ENCODE data around the gene SLC12A7.
"Not testable (repeated sequence)": the region's sequence is repeated elsewhere in the genome, so short reads cannot be mapped to it uniquely, and the experiment has no call there.

SLC12A7 gene

GRCh38 chr5:1111727-1112289, at the start of gene SLC12A7:
TSS of gene SLC12A7 (minus strand) at chr5:1112063. CDS start at chr5:1111991, 72 bp downstream.
- Histone ChIP-seq H3K27me3 (ENCODE audit: control insufficient read depth, insufficient read depth, low read length) (no peaks in the 10 kb centered on the region), H3K4me1 (ENCODE audit: control insufficient read depth, low read depth, low read length) (peaks cover 18% of the 10 kb centered on the region), H3K4me3 (ENCODE audit: low read length) (peak within 1 kb of the TSS; percentile 67), H3K9me3 (ENCODE audit: control insufficient read depth, low read depth, low read length) (no peaks in the 10 kb centered on the region), H3K36me3 (ENCODE audit: control insufficient read depth, low read depth, low read length) (no peaks in the 10 kb centered on the region), H3K27ac (ENCODE audit: low read length) (no peak within 1 kb of the TSS), H3K9ac (ENCODE audit: low read length) (peak within 1 kb of the TSS; percentile 52)

DNA sequence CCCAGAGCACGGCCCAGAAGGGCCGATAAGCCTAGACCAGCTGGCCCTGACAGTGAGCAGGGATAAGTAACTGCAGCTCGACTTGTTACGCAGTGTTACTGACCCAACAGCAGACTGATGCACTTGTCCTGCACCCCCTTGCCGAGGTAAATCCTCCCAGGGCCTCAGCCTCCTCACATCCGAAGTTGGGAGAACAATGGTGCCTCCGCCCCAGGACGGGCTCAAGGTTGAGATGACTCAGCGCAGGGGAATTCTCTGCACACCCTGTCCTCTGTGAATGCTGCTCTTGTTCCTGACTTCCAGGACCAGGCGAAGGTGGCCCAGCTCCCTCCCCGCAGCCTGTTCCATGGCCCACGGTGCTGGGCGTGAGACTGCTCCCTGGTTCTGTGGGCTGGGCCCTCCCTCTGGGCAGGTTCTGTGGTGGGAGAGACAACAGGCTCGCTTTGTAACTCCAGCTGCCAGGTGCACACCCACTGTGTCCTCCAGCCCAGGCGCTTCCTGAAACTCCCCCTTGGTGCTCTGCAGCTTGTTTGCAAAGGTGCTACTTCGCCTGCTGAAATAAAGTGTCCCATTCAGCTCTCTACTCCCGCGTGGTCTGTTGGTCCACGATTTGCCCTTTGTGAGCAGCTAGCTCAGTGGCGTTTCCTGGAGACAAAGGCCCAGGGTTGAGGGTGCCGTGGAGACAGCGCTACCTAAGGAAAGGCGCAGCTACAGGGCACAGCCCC, 49.4 kb upstream of the SLC12A7 start:
- no peak overlapping the region for H3K27ac ChIP-seq (ENCODE audit: low read length)
- no peaks in the 10 kb centered on the region for H3K9me3 ChIP-seq (ENCODE audit: control insufficient read depth, low read depth, low read length)
- peaks cover 18% of the 10 kb centered on the region for H3K27me3 ChIP-seq (ENCODE audit: control insufficient read depth, insufficient read depth, low read length)
- no peaks in the 10 kb centered on the region for H3K4me1 ChIP-seq (ENCODE audit: control insufficient read depth, low read depth, low read length)
- no peaks in the 10 kb centered on the region for H3K36me3 ChIP-seq (ENCODE audit: control insufficient read depth, low read depth, low read length)
- no peak overlapping the region for H3K4me3 ChIP-seq (ENCODE audit: low read length)
- H3K9ac ChIP-seq (ENCODE audit: low read length), result no peak overlapping the region

- Histone ChIP-seq H3K27ac (ENCODE audit: low read length) (no peak overlapping the region), H3K27me3 (ENCODE audit: control insufficient read depth, insufficient read depth, low read length) (peaks cover 32% of the 10 kb centered on the region), H3K4me1 (ENCODE audit: control insufficient read depth, low read depth, low read length) (no peaks in the 10 kb centered on the region), H3K9me3 (ENCODE audit: control insufficient read depth, low read depth, low read length) (no peaks in the 10 kb centered on the region), H3K9ac (ENCODE audit: low read length) (no peak overlapping the region), H3K4me3 (ENCODE audit: low read length) (no peak overlapping the region), H3K36me3 (ENCODE audit: control insufficient read depth, low read depth, low read length) (no peaks in the 10 kb centered on the region)
Measured at GRCh38 chr5:1159774-1160406, 48.0 kb upstream of the SLC12A7 start.

DNA sequence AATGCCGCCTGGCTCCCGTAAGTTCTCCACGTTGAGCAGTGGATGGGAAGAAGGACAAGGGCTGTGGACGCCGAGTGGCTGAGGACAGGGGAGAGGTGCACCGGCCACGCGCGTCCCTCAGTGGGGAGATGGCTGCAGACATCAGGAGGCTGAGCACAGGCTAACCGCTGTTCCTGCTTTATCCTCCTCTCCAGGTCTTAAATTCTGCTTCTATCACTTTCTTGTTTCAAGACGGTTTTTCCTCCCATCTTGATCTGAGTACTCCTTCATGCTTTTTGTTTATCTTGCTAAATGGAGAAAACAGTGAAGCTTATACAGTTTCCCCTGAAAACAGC, 47.4 kb upstream of the SLC12A7 start:
- H3K27me3 ChIP-seq (ENCODE audit: control insufficient read depth, insufficient read depth, low read length), result peaks cover 37% of the 10 kb centered on the region
- no peaks in the 10 kb centered on the region for H3K4me1 ChIP-seq (ENCODE audit: control insufficient read depth, low read depth, low read length)
- H3K36me3 ChIP-seq (ENCODE audit: control insufficient read depth, low read depth, low read length), result no peaks in the 10 kb centered on the region

GRCh38 chr5:1158647-1159340, 46.9 kb upstream of the SLC12A7 start:
- H3K27me3 ChIP-seq (ENCODE audit: control insufficient read depth, insufficient read depth, low read length), result peaks cover 43% of the 10 kb centered on the region
- H3K9ac ChIP-seq (ENCODE audit: low read length), result no peak overlapping the region
- H3K9me3 ChIP-seq (ENCODE audit: control insufficient read depth, low read depth, low read length), result no peaks in the 10 kb centered on the region
- no peaks in the 10 kb centered on the region for H3K36me3 ChIP-seq (ENCODE audit: control insufficient read depth, low read depth, low read length)
- no peak overlapping the region for H3K27ac ChIP-seq (ENCODE audit: low read length)
- H3K4me3 ChIP-seq (ENCODE audit: low read length), result no peak overlapping the region
- H3K4me1 ChIP-seq (ENCODE audit: control insufficient read depth, low read depth, low read length), result no peaks in the 10 kb centered on the region

More for the DNA sequence above, 47.4 kb upstream of the SLC12A7 start:
- Histone ChIP-seq H3K4me3 (ENCODE audit: low read length) (no peak overlapping the region), H3K27ac (ENCODE audit: low read length) (no peak overlapping the region), H3K9me3 (ENCODE audit: control insufficient read depth, low read depth, low read length) (no peaks in the 10 kb centered on the region), H3K9ac (ENCODE audit: low read length) (no peak overlapping the region)

GRCh38 chr5:1157461-1157986, 45.7 kb upstream of the SLC12A7 start:
- H3K4me1 ChIP-seq (ENCODE audit: control insufficient read depth, low read depth, low read length); H3K9ac ChIP-seq (ENCODE audit: low read length); H3K36me3 ChIP-seq (ENCODE audit: control insufficient read depth, low read depth, low read length); H3K9me3 ChIP-seq (ENCODE audit: control insufficient read depth, low read depth, low read length); H3K27ac ChIP-seq (ENCODE audit: low read length); H3K4me3 ChIP-seq (ENCODE audit: low read length): not testable (repeated sequence)
- H3K27me3 ChIP-seq (ENCODE audit: control insufficient read depth, insufficient read depth, low read length), result peaks cover 46% of the 10 kb centered on the region

GRCh38 chr5:1156754-1157460, 45.0 kb upstream of the SLC12A7 start:
- Histone ChIP-seq H3K27me3 (ENCODE audit: control insufficient read depth, insufficient read depth, low read length) (peaks cover 46% of the 10 kb centered on the region), H3K9ac (ENCODE audit: low read length) (no peak overlapping the region), H3K9me3 (ENCODE audit: control insufficient read depth, low read depth, low read length) (no peaks in the 10 kb centered on the region), H3K4me3 (ENCODE audit: low read length) (no peak overlapping the region), H3K27ac (ENCODE audit: low read length) (no peak overlapping the region), H3K4me1 (ENCODE audit: control insufficient read depth, low read depth, low read length) (no peaks in the 10 kb centered on the region), H3K36me3 (ENCODE audit: control insufficient read depth, low read depth, low read length) (no peaks in the 10 kb centered on the region)

DNA sequence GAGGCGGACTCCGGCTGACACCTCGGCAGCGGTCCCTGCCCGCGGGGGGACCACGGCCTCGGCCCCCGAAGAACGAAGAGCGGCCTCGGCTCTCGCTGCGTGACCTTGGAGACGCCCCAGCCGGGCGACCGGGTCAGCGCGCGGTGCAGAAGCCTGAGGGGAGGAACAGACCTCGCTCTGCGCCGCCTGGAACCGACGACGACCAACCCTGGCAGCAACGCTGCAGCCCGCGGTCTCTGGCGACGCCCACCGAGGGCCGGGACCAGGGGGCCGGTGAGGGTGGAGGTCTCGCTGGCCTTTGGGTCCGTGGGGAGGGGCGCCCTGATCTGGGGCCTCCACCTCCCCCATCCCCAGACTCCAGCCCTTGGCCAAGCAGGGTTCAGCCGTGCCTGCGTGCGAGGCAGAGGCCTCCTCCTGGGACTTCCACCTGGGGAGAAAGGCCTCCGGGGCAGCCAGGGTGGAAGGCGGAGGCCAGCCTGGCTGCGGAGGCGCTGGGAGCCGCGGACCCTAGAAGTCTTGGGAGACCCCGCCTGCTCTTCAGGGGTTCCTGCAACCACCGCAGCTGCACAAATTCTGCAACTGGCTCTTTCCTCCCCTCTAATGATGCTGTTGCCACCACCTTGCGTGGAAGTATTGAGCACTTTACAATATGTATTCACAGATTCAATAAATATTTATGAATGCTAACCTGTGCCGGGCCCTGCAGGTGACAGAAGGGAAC, 44.3 kb upstream of the SLC12A7 start:
- no peaks in the 10 kb centered on the region for H3K4me1 ChIP-seq (ENCODE audit: control insufficient read depth, low read depth, low read length)
- H3K27me3 ChIP-seq (ENCODE audit: control insufficient read depth, insufficient read depth, low read length), result peaks cover 46% of the 10 kb centered on the region
- H3K36me3 ChIP-seq (ENCODE audit: control insufficient read depth, low read depth, low read length), result no peaks in the 10 kb centered on the region
- H3K27ac ChIP-seq (ENCODE audit: low read length), result no peak overlapping the region
- peak overlapping the region; percentile 27 for H3K4me3 ChIP-seq (ENCODE audit: low read length)
- H3K9ac ChIP-seq (ENCODE audit: low read length), result no peak overlapping the region
- H3K9me3 ChIP-seq (ENCODE audit: control insufficient read depth, low read depth, low read length), result no peaks in the 10 kb centered on the region

GRCh38 chr5:1155191-1156032, 43.5 kb upstream of the SLC12A7 start:
- Histone ChIP-seq H3K9ac (ENCODE audit: low read length) (no peak overlapping the region), H3K27me3 (ENCODE audit: control insufficient read depth, insufficient read depth, low read length) (peaks cover 46% of the 10 kb centered on the region), H3K27ac (ENCODE audit: low read length) (no peak overlapping the region), H3K9me3 (ENCODE audit: control insufficient read depth, low read depth, low read length) (no peaks in the 10 kb centered on the region), H3K4me3 (ENCODE audit: low read length) (peak overlapping the region; percentile 27), H3K4me1 (ENCODE audit: control insufficient read depth, low read depth, low read length) (no peaks in the 10 kb centered on the region), H3K36me3 (ENCODE audit: control insufficient read depth, low read depth, low read length) (no peaks in the 10 kb centered on the region)

- Histone ChIP-seq H3K27ac (ENCODE audit: low read length) (no peak overlapping the region), H3K9me3 (ENCODE audit: control insufficient read depth, low read depth, low read length) (no peaks in the 10 kb centered on the region), H3K36me3 (ENCODE audit: control insufficient read depth, low read depth, low read length) (no peaks in the 10 kb centered on the region), H3K4me1 (ENCODE audit: control insufficient read depth, low read depth, low read length) (no peaks in the 10 kb centered on the region), H3K27me3 (ENCODE audit: control insufficient read depth, insufficient read depth, low read length) (peaks cover 46% of the 10 kb centered on the region), H3K4me3 (ENCODE audit: low read length) (no peak overlapping the region), H3K9ac (ENCODE audit: low read length) (no peak overlapping the region)
Measured at GRCh38 chr5:1153428-1153827, 41.6 kb upstream of the SLC12A7 start.

Data from iPS-18a (cell line).